H1 (cell line): ENCODE results near the gene COL20A1. TPM values are rescaled to one million over a fixed set of nuclear protein-coding genes. Genes with fewer than 3 reads are reported as not detected.

ENCODE experiments used
- CTCF ChIA-PET: fragments of 300-600 bp; sonication (Branson Sonifier 250); formaldehyde crosslinking; loops from one replicate; lab custom pipeline; 2021; ENCODE audit not compliant: partially characterized antibody; lab: Charles Lee
- POLR2A ChIA-PET: fragments of 300-600 bp; sonication (Branson Sonifier 250); formaldehyde crosslinking; loops from one replicate; lab custom pipeline; 2021; ENCODE audit warnings: inconsistent platforms; ENCODE audit not compliant: partially characterized antibody; lab: Charles Lee
- DNase-seq, 2 experiments: peaks; one replicate each; pipeline versions ENCODE4 v3.0.0 to v3.0.0-alpha.2; 2010 to 2022; ENCODE audit warnings: low spot score in 2 of 2, low read depth in 1 of 2, mixed read lengths in 1 of 2
- FAIRE-seq: peaks from 2 replicates; lab custom pipeline; 2011; peaks lifted over from hg19 to GRCh38; lab: Jason Lieb, UNC
- H2AFZ ChIP-seq: 2 replicates; pipeline ENCODE4 v1.8.1; 2012; ENCODE audit warnings: low read length, inconsistent platforms
- H2AK5ac ChIP-seq: 2 replicates; pipeline ENCODE4 v1.6.1; 2013; ENCODE audit warnings: low read depth, low read length
- H2BK120ac ChIP-seq: replicated peaks from 2 replicates; pipeline ENCODE3; 2013; ENCODE audit warnings: low read depth, low read length, inconsistent platforms
- H2BK12ac ChIP-seq: 2 replicates; pipeline ENCODE4 v1.6.1; 2013; ENCODE audit warnings: low read depth, low read length
- H2BK15ac ChIP-seq: 2 replicates; pipeline ENCODE4 v1.6.1; 2013; ENCODE audit warnings: low read length
- H2BK20ac ChIP-seq: 2 replicates; pipeline ENCODE4 v1.6.1; 2013; ENCODE audit warnings: low read length
- H2BK5ac ChIP-seq: 2 replicates; pipeline ENCODE4 v1.6.1; 2013; ENCODE audit warnings: low read depth, low read length
- H3K14ac ChIP-seq: 2 replicates; pipeline ENCODE4 v1.6.1; 2013; ENCODE audit warnings: inconsistent platforms; ENCODE audit not compliant: insufficient read length
- H3K18ac ChIP-seq: 2 replicates; pipeline ENCODE4 v1.6.1; 2013; ENCODE audit warnings: low read length; ENCODE audit errors: extremely low read depth
- H3K23ac ChIP-seq: 2 replicates; pipeline ENCODE4 v1.6.1; 2013; ENCODE audit warnings: inconsistent platforms; ENCODE audit not compliant: insufficient read length
- H3K23me2 ChIP-seq: 2 replicates; pipeline ENCODE4 v1.6.1; 2013; ENCODE audit warnings: low read depth, low read length
- H3K27ac ChIP-seq: 2 replicates; pipeline ENCODE4 v1.6.1; 2011; ENCODE audit warnings: low read depth, low read length, inconsistent platforms
- H3K27me3 ChIP-seq, 4 experiments: replicated peaks in 1 of 4; 1 replicate in 1 of 4; 2 replicates in 3 of 4; pipeline versions ENCODE4 v1.6.1 to v1.8.1; 2011 to 2013; ENCODE audit warnings: low read length in 3 of 4, mild to moderate bottlenecking in 3 of 4, inconsistent platforms in 2 of 4, mixed read lengths in 2 of 4, moderate library complexity in 1 of 4; ENCODE audit not compliant: control insufficient read depth in 3 of 4, insufficient read depth in 3 of 4; ENCODE audit errors: extremely low read depth in 1 of 4
- H3K36me3 ChIP-seq, 4 experiments: 2 replicates each; pipeline versions ENCODE4 v1.6.1 to v1.8.1; 2011 to 2013; ENCODE audit warnings: mild to moderate bottlenecking in 4 of 4, low read length in 3 of 4, moderate library complexity in 2 of 4, control low read depth in 1 of 4, inconsistent platforms in 1 of 4; ENCODE audit not compliant: insufficient read depth in 4 of 4, control insufficient read depth in 2 of 4
- H3K4ac ChIP-seq: replicated peaks from 2 replicates; pipeline ENCODE3; 2013; ENCODE audit warnings: low read length, low read depth, mixed read lengths, inconsistent platforms; ENCODE audit not compliant: insufficient read length
- H3K4me1 ChIP-seq, 4 experiments: replicated peaks in 1 of 4; 1 replicate in 1 of 4; 2 replicates in 3 of 4; pipeline versions ENCODE4 v1.6.1 to v1.8.1; 2011 to 2013; ENCODE audit warnings: low read length in 3 of 4, inconsistent platforms in 2 of 4, mixed read lengths in 1 of 4; ENCODE audit not compliant: insufficient read depth in 4 of 4, control insufficient read depth in 3 of 4
- H3K4me2 ChIP-seq, 2 experiments: 2 replicates each; pipeline versions ENCODE4 v1.6.1 to v1.8.1; 2011 to 2013; ENCODE audit warnings: low read depth in 2 of 2, low read length in 2 of 2, control low read depth in 1 of 2, inconsistent platforms in 1 of 2, mild to moderate bottlenecking in 1 of 2; ENCODE audit not compliant: insufficient read depth in 1 of 2
- H3K4me3 ChIP-seq, 4 experiments: fragments of 200-600, 300-600 bp in 1 of 4; sonication (generic), shearing (Covaris generic), sonication (Bioruptor Twin) in 1 of 4; 2 replicates each; pipeline versions ENCODE4 v1.5.1 to v1.8.1; 2011 to 2016; ENCODE audit warnings: low read length in 4 of 4, low read depth in 3 of 4, control low read depth in 2 of 4, inconsistent platforms in 2 of 4, mild to moderate bottlenecking in 2 of 4, mixed read lengths in 1 of 4, moderate library complexity in 1 of 4; ENCODE audit not compliant: insufficient read depth in 2 of 4; ENCODE audit errors: extremely low read depth in 1 of 4
- H3K56ac ChIP-seq: replicated peaks from 2 replicates; pipeline ENCODE3; 2013; ENCODE audit warnings: low read depth, mild to moderate bottlenecking, mixed read lengths, low read length, inconsistent platforms; ENCODE audit not compliant: insufficient read length
- H3K79me1 ChIP-seq: 2 replicates; pipeline ENCODE4 v1.6.1; 2013; ENCODE audit warnings: low read depth, low read length, control low read depth
- H3K79me2 ChIP-seq, 2 experiments: 2 replicates each; pipeline versions ENCODE4 v1.6.1 to v1.8.1; 2012 to 2013; ENCODE audit warnings: low read length in 2 of 2, mild to moderate bottlenecking in 2 of 2, inconsistent platforms in 1 of 2; ENCODE audit not compliant: insufficient read depth in 2 of 2, control insufficient read depth in 1 of 2
- H3K9ac ChIP-seq, 4 experiments: replicated peaks in 1 of 4; 1 replicate in 1 of 4; 2 replicates in 3 of 4; pipeline versions ENCODE4 v1.6.1 to v1.8.1; 2011 to 2013; ENCODE audit warnings: low read depth in 3 of 4, low read length in 3 of 4, control low read depth in 2 of 4, mild to moderate bottlenecking in 2 of 4, moderate library complexity in 2 of 4, inconsistent platforms in 1 of 4; ENCODE audit errors: extremely low read depth in 1 of 4
- H3K9me3 ChIP-seq, 2 experiments: 2 replicates each; pipeline versions ENCODE4 v1.6.1 to v1.8.1; 2012 to 2013; ENCODE audit warnings: mild to moderate bottlenecking in 2 of 2, moderate library complexity in 2 of 2, control low read depth in 1 of 2, inconsistent platforms in 1 of 2, low read depth in 1 of 2, low read length in 1 of 2, mixed read lengths in 1 of 2; ENCODE audit not compliant: insufficient read depth in 2 of 2
- H4K20me1 ChIP-seq, 2 experiments: replicated peaks in 1 of 2; 2 replicates each; pipeline versions ENCODE3 to v1.8.1; 2011 to 2013; ENCODE audit warnings: inconsistent platforms in 2 of 2, low read length in 2 of 2, mild to moderate bottlenecking in 1 of 2; ENCODE audit not compliant: insufficient read depth in 2 of 2, control insufficient read depth in 1 of 2
- H4K5ac ChIP-seq: 2 replicates; pipeline ENCODE4 v1.6.1; 2013; ENCODE audit warnings: low read length, low read depth, mixed read lengths, inconsistent platforms; ENCODE audit not compliant: insufficient read length
- H4K8ac ChIP-seq: 2 replicates; pipeline ENCODE4 v1.8.0; 2013; ENCODE audit warnings: mild to moderate bottlenecking, moderate library complexity, low read length, inconsistent platforms; ENCODE audit not compliant: insufficient read depth; ENCODE audit errors: extremely low read depth
- H4K91ac ChIP-seq: replicated peaks from 2 replicates; pipeline ENCODE3; 2013; ENCODE audit warnings: low read length, mixed read lengths, inconsistent platforms; ENCODE audit not compliant: insufficient read length
- EZH2 ChIP-seq: fragments of 200-600 bp; sonication (generic); IDR thresholded peaks from 2 replicates; pipeline ENCODE4 v1.7.1; 2012; ENCODE audit warnings: low read depth, mild to moderate bottlenecking, moderate library complexity, low read length, inconsistent platforms; ENCODE audit not compliant: severe bottlenecking
- FOSL1 ChIP-seq: IDR thresholded peaks from 2 replicates; pipeline ENCODE4 v1.6.1; 2011; ENCODE audit warnings: mild to moderate bottlenecking, low read depth, low read length, moderate library complexity; ENCODE audit not compliant: insufficient read depth
- GABPA ChIP-seq: IDR thresholded peaks from 2 replicates; pipeline ENCODE4 v1.6.1; 2011; ENCODE audit warnings: mild to moderate bottlenecking, low read length, moderate library complexity, borderline replicate concordance; ENCODE audit not compliant: insufficient read depth
- KDM1A ChIP-seq: fragments of 200-600, 300-600 bp; sonication (generic); IDR thresholded peaks from 2 replicates; pipeline ENCODE4 v1.7.1; 2016; ENCODE audit warnings: mild to moderate bottlenecking, low read length, borderline replicate concordance
- KDM4A ChIP-seq: IDR thresholded peaks from one replicate; pipeline ENCODE4 v1.7.1; 2012; ENCODE audit warnings: low read depth, mild to moderate bottlenecking, moderate library complexity, low read length, inconsistent platforms; ENCODE audit not compliant: severe bottlenecking
- NANOG ChIP-seq: IDR thresholded peaks from 2 replicates; pipeline ENCODE4 v1.6.1; 2011; ENCODE audit warnings: low read length, low read depth, mild to moderate bottlenecking, inconsistent platforms; ENCODE audit not compliant: insufficient read depth, poor library complexity, severe bottlenecking
- RBBP5 ChIP-seq: IDR thresholded peaks from 2 replicates; pipeline ENCODE4 v1.7.1; 2012; ENCODE audit warnings: low read depth, mild to moderate bottlenecking, inconsistent platforms, low read length, moderate library complexity, borderline replicate concordance
- RNF2 ChIP-seq: fragments of 200-900, 300-1000 bp; sonication (generic); IDR thresholded peaks from 2 replicates; pipeline ENCODE4 v1.7.1; 2016; ENCODE audit warnings: borderline replicate concordance, low read depth, mild to moderate bottlenecking, antibody characterized with exemption, low read length; ENCODE audit not compliant: poor library complexity, severe bottlenecking; ENCODE audit errors: missing control alignments
- SIRT6 ChIP-seq: IDR thresholded peaks from one replicate; pipeline ENCODE4 v1.7.1; 2012; ENCODE audit warnings: low read length, inconsistent platforms
- SP1 ChIP-seq: IDR thresholded peaks from 2 replicates; pipeline ENCODE4 v1.6.1; 2011; ENCODE audit warnings: low read depth, low read length
- SP2 ChIP-seq: IDR thresholded peaks from 2 replicates; pipeline ENCODE4 v1.6.1; 2012; ENCODE audit warnings: mild to moderate bottlenecking, low read length, inconsistent platforms
- TCF12 ChIP-seq: IDR thresholded peaks from 2 replicates; pipeline ENCODE4 v1.6.1; 2011; ENCODE audit warnings: low read depth, mild to moderate bottlenecking, low read length
- YY1 ChIP-seq: IDR thresholded peaks from 2 replicates; pipeline ENCODE4 v1.6.1; 2011; ENCODE audit warnings: low read depth, mild to moderate bottlenecking, low read length
- WGBS, 2 experiments: shearing (Covaris generic) in 1 of 2; methylation state at CpG; one replicate each; pipeline versions ENCODE4 v1.1.6 to v1.1.7; 2013 to 2015; ENCODE audit warnings: low lambda C conversion rate in 2 of 2, mixed read lengths in 2 of 2, inconsistent platforms in 1 of 2, low coverage in 1 of 2, missing lambda C conversion rate in 1 of 2; ENCODE audit not compliant: insufficient replicate concordance in 2 of 2, insufficient coverage in 1 of 2, insufficient read length in 1 of 2; ENCODE audit errors: extremely low coverage in 1 of 2, missing lambda C conversion rate in 1 of 2; 5-methylcytosine and 5-hydroxymethylcytosine counted together
- polyA plus RNA-seq, 7 experiments: library from polyadenylated mRNA; depleted of rRNA in 3 of 7; stranded (reverse) in 5 of 7; unstranded in 2 of 7; fragments of >200 nt in 5 of 7; fragments of 200-250 nt in 2 of 7; gene quantifications; 1 replicate in 5 of 7; 2 replicates in 1 of 7; 4 replicates in 1 of 7; pipeline versions ENCODE4 v1.2.1 to v1.2.3, GENCODE V29; 2011 to 2013; ENCODE audit warnings: missing spikeins in 2 of 7, mixed read lengths in 2 of 7
- total RNA-seq: library from RNA; stranded (reverse); fragmentation: NEBNext Ultra II Directional; extraction: Animal tissue kit (Norgen Biotek cat#: 25700); gene quantifications from 2 replicates; pipeline ENCODE4 v1.2.1, GENCODE V29; 2021

COL20A1 gene
- total and polyA plus RNA-seq, 2 of the 8 experiments (the other 6 are each of a cell fraction or from before 2014, with no cell fraction given) = 0.19 to 0.21 TPM

DNA sequence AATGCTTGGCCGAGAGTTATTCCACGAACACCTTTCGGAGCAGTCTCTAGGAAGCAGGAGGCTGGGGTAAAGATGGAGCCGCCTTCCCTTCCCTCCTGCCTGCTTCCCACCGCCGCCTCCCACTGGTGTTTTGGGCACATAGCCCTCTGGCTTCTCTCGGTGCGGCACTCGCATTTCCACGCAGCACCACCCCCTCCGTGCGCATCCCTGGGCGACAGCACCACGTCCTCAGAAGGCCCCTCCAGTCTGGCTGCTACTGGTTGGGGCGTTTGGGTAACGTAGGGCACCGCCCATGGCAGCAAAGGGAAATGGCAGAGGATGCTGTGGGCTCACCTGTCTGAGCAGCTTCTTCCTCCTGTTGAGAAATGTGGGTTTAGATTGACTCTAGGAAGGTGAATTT is 2.4 kb downstream of the COL20A1 start:
- no peak for TF ChIP-seq RNF2
- TF ChIP-seq GABPA = no peak
- TF ChIP-seq SIRT6 = no peak
- TF ChIP-seq SP2 = no peak
- TF ChIP-seq FOSL1 = no peak
- no peak for TF ChIP-seq TCF12
- TF ChIP-seq NANOG = no peak
- TF ChIP-seq KDM1A = no peak
- TF ChIP-seq SP1 = no peak
- no peak for TF ChIP-seq EZH2
- TF ChIP-seq YY1 = no peak
- no peak for TF ChIP-seq RBBP5
- TF ChIP-seq KDM4A = no peak
- peak overlapping the region; percentile 53 for H4K8ac ChIP-seq
- no peak overlapping the region for H3K9ac ChIP-seq
- H3K4ac ChIP-seq = peak overlapping the region; percentile 89
- H2BK5ac ChIP-seq = peak overlapping the region; percentile 78; the same call in 1 of the 2 replicates
- FAIRE-seq (no peak), DNase-seq (no peak)
- no peaks in the 10 kb centered on the region for H3K9me3 ChIP-seq
- H2AK5ac ChIP-seq = no peak overlapping the region
- 0 out of 2 replicates have a peak overlapping the region, but pooled peaks have one; percentile 80 for H2BK20ac ChIP-seq
- peak overlapping the region; percentile 82 for H2BK120ac ChIP-seq
- 48% methylated on average over 17 of the region's 17 CpGs; no CpG with 5 or more reads in 1 of the 2 experiments for WGBS, 2 experiments
- no peak overlapping the region for H4K5ac ChIP-seq
- H3K4me2 ChIP-seq = peak overlapping the region; percentile 49 to 57
- H3K36me3 ChIP-seq = no peaks in the 10 kb centered on the region
- ChIA-PET POLR2A (interaction anchor here (0.6 to 2.8 kb wide), 8 partner anchors 15 to 75 kb away, joined by 3 to 10 read pairs (median 4); partner anchors contain the start of gene NKAIN4), CTCF (interaction anchor here (0.9 to 9.9 kb wide), 9 partner anchors 12 to 86 kb away, joined by 3 to 81 read pairs (median 9); no protein-coding TSS in a partner anchor)
- no peak overlapping the region for H3K14ac ChIP-seq
- no peak overlapping the region for H3K56ac ChIP-seq
- H3K23me2 ChIP-seq = peaks cover 3% of the 10 kb centered on the region; the same call in 1 of the 2 replicates
- 0 out of 2 replicates have a peak overlapping the region, but pooled peaks have one; percentile 99 for H2BK15ac ChIP-seq
- no peak overlapping the region for H2AFZ ChIP-seq
- H3K4me3 ChIP-seq = peak overlapping the region in 2 of 4 experiments; percentile 23 to 39; a peak in 4 of 8 replicates
- no peaks in the 10 kb centered on the region for H3K79me2 ChIP-seq
- H3K18ac ChIP-seq = peak overlapping the region; percentile 71; the same call in 1 of the 2 replicates
- H2BK12ac ChIP-seq = peak overlapping the region; percentile 95; the same call in 1 of the 2 replicates
- H3K79me1 ChIP-seq = no peaks in the 10 kb centered on the region; the same call in 1 of the 2 replicates
- H3K27ac ChIP-seq = no peak overlapping the region
- peaks cover 0 to 31% (median 26%) of the 10 kb centered on the region in 4 experiments; a peak in 6 of 7 replicates for H3K4me1 ChIP-seq
- peaks cover 0 to 9% (median 4%) of the 10 kb centered on the region in 4 experiments; a peak in 3 of 7 replicates for H3K27me3 ChIP-seq
- peak overlapping the region; percentile 79 for H4K91ac ChIP-seq
- H4K20me1 ChIP-seq = peaks cover 0 to 2% of the 10 kb centered on the region in 2 experiments
- no peak overlapping the region for H3K23ac ChIP-seq
